HEK293T (cell line): ENCODE measurements around the gene TMEM121.

ENCODE experiments used
- CTCF ChIA-PET: fragments of 350-600 bp; formaldehyde crosslinking; extraction: SDS; loops from one replicate; lab custom pipeline; 2021; ENCODE audit warnings: antibody characterized with exemption, inconsistent platforms; lab: Yijun Ruan, JAX
- POLR2A ChIA-PET: fragments of 350-600 bp; formaldehyde crosslinking; extraction: SDS; loops from one replicate; lab custom pipeline; 2020; ENCODE audit warnings: antibody characterized with exemption, inconsistent platforms; lab: Yijun Ruan, JAX
- DNase-seq: peaks from one replicate; pipeline ENCODE4 v3.0.0; 2012; ENCODE audit warnings: mixed read lengths; ENCODE audit errors: extremely low spot score
- ARNT ChIP-seq: fragments of 450-650 bp; IDR thresholded peaks from 2 replicates; pipeline ENCODE4 v1.6.1; 2017; ENCODE audit warnings: mild to moderate bottlenecking
- BHLHE40 ChIP-seq: fragments of 450-650 bp; IDR thresholded peaks from 2 replicates; pipeline ENCODE4 v1.6.1; 2016; ENCODE audit warnings: mild to moderate bottlenecking, moderate library complexity, borderline replicate concordance
- CTBP1 ChIP-seq: fragments of 450-650 bp; IDR thresholded peaks from 2 replicates; pipeline ENCODE4 v1.6.1; 2016; ENCODE audit warnings: borderline replicate concordance
- ELF4 ChIP-seq: fragments of 450-650 bp; IDR thresholded peaks from 2 replicates; pipeline ENCODE4 v1.6.1; 2017; ENCODE audit warnings: antibody characterized with exemption
- FOXA1 ChIP-seq: fragments of 450-650 bp; IDR thresholded peaks from 2 replicates; pipeline ENCODE4 v1.6.1; 2016; ENCODE audit warnings: mild to moderate bottlenecking
- FOXK2 ChIP-seq: fragments of 450-650 bp; IDR thresholded peaks from 2 replicates; pipeline ENCODE4 v1.6.1; 2016; ENCODE audit warnings: mild to moderate bottlenecking
- FOXM1 ChIP-seq: fragments of 450-650 bp; IDR thresholded peaks from 2 replicates; pipeline ENCODE4 v1.6.1; 2017; ENCODE audit warnings: mild to moderate bottlenecking, borderline replicate concordance
- HDGF ChIP-seq: fragments of 450-650 bp; IDR thresholded peaks from 2 replicates; pipeline ENCODE4 v1.6.1; 2017; ENCODE audit warnings: antibody characterized with exemption, borderline replicate concordance
- L3MBTL2 ChIP-seq: fragments of 450-650 bp; conservative IDR thresholded peaks from 2 replicates; pipeline ENCODE4 v1.6.1; 2016; ENCODE audit warnings: mild to moderate bottlenecking
- LEF1 ChIP-seq: fragments of 450-650 bp; IDR thresholded peaks from 2 replicates; pipeline ENCODE4 v1.6.1; 2017; ENCODE audit warnings: mild to moderate bottlenecking, borderline replicate concordance
- NFRKB ChIP-seq: fragments of 450-650 bp; IDR thresholded peaks from 2 replicates; pipeline ENCODE4 v1.6.1; 2016; ENCODE audit warnings: mild to moderate bottlenecking, moderate library complexity
- SP1 ChIP-seq: fragments of 450-650 bp; IDR thresholded peaks from 2 replicates; pipeline ENCODE4 v1.6.1; 2017
- SUZ12 ChIP-seq: fragments of 450-650 bp; IDR thresholded peaks from 2 replicates; pipeline ENCODE4 v1.6.1; 2016; ENCODE audit warnings: mild to moderate bottlenecking
- TARDBP ChIP-seq: fragments of 450-650 bp; IDR thresholded peaks from 2 replicates; pipeline ENCODE4 v1.6.1; 2016
- ZNF384 ChIP-seq: fragments of 450-650 bp; IDR thresholded peaks from 2 replicates; pipeline ENCODE4 v1.6.1; 2016
- TF ChIP-seq, protein P1 (sequence below): fragments of 450-650 bp; IDR thresholded peaks from 2 replicates; pipeline ENCODE4 v1.6.1; 2016

Gene TMEM121

DNA sequence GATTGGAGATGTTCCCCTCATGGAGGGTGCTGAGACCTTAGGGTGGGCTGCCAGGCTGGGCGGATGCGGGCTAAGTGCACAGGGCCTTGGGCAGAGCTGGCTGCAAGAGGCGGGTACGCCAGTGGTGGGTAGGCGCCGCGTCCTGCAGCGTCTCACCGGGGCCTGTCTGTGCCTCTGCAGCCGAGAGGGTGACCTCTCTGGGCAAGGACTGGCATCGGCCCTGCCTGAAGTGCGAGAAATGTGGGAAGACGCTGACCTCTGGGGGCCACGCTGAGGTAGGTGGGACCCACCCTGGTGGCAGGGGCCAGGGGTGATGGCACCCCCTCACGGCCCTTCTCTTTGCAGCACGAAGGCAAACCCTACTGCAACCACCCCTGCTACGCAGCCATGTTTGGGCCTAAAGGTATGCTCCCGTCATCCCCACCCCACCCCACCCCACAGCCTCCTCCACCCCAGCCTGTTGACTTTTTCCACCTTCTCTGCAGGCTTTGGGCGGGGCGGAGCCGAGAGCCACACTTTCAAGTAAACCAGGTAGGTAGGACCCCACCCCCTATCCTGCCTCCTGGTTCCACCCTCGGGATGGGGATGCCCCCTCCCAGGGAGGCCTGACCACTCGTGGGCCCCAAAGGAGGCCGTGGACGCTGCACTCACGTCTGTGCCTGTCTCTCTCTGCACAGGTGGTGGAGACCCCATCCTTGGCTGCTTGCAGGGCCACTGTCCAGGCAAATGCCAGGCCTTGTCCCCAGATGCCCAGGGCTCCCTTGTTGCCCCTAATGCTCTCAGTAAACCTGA is 38.2 kb upstream of the TMEM121 start:
- DNase-seq: no peak
- POLR2A ChIA-PET: interaction anchor here (1.4 to 2.5 kb wide), 3 partner anchors 15 to 40 kb away, joined by 3 to 14 read pairs (median 9); no protein-coding TSS in a partner anchor
- CTCF ChIA-PET: interaction anchor here (1.3 to 3.0 kb wide), 4 partner anchors 7 to 117 kb away, joined by 5 to 38 read pairs (median 20); no protein-coding TSS in a partner anchor
- TF ChIP-seq, protein P1, sequence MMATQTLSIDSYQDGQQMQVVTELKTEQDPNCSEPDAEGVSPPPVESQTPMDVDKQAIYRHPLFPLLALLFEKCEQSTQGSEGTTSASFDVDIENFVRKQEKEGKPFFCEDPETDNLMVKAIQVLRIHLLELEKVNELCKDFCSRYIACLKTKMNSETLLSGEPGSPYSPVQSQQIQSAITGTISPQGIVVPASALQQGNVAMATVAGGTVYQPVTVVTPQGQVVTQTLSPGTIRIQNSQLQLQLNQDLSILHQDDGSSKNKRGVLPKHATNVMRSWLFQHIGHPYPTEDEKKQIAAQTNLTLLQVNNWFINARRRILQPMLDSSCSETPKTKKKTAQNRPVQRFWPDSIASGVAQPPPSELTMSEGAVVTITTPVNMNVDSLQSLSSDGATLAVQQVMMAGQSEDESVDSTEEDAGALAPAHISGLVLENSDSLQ: no peak
- no peak for TF ChIP-seq ZNF384
- no peak for TF ChIP-seq ARNT
- no peak for TF ChIP-seq HDGF
- no peak for TF ChIP-seq SP1
- no peak for TF ChIP-seq SUZ12
- no peak for TF ChIP-seq ELF4
- no peak for TF ChIP-seq CTBP1
- no peak for TF ChIP-seq FOXK2
- no peak for TF ChIP-seq FOXM1
- TF ChIP-seq NFRKB: no peak
- no peak for TF ChIP-seq LEF1
- TF ChIP-seq BHLHE40: no peak
- no peak for TF ChIP-seq FOXA1

DNA sequence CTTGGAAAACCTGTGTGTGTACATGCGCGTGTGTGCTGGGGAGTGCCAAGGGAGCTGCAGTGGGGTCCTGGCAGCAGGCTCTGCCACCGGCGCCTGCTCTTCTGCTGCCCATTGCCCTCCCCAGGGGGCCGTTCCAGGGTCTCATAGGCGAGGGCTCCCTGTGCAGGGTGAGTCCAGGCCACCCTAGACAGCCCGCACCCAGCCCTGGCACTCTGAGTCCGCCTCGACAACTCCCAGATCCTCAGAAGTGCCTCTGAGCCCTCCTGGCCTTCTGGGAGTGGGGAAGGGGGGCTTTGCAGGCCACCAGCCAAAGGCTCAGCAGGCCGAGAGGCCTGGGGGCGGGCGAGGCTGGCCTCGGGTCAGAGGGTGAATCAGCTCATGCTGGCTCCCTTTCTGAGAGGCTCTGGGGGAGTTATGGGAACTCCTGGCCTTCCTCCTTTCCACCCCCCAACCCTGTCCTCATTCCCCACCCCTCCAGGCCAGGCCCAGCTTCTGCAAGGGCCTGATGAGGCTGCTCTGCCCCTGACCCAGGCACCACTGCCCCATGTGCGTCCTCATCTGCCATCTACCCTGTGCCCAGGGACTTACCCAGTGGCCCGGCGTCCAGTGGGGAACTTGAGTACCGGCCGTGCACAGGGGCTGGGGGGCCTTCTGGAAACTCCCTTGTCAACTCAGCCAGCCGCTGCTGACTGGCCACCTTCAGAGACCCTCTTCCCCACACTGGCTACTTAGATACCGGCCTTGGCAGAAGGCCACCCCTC is 37.4 kb upstream of the TMEM121 start:
- ChIA-PET CTCF (interaction anchor here (0.6 to 3.0 kb wide), 9 partner anchors 8 to 192 kb away, joined by 3 to 38 read pairs (median 5); partner anchors contain the start of gene TMEM121), POLR2A (interaction anchor here (0.8 to 2.5 kb wide), 14 partner anchors 8 to 737 kb away, joined by 3 to 29 read pairs (median 4); partner anchors contain the start of genes BTBD6 and MTA1)
- TF ChIP-seq SUZ12 (no peak), ELF4 (no peak), L3MBTL2 (no peak), FOXA1 (no peak), BHLHE40 (no peak), TARDBP (no peak), FOXK2 (no peak), HDGF (no peak), CTBP1 (no peak), ARNT (no peak), SP1 (no peak), NFRKB (no peak)
- TF ChIP-seq, protein P1: no peak
- DNase-seq: no peak

DNA sequence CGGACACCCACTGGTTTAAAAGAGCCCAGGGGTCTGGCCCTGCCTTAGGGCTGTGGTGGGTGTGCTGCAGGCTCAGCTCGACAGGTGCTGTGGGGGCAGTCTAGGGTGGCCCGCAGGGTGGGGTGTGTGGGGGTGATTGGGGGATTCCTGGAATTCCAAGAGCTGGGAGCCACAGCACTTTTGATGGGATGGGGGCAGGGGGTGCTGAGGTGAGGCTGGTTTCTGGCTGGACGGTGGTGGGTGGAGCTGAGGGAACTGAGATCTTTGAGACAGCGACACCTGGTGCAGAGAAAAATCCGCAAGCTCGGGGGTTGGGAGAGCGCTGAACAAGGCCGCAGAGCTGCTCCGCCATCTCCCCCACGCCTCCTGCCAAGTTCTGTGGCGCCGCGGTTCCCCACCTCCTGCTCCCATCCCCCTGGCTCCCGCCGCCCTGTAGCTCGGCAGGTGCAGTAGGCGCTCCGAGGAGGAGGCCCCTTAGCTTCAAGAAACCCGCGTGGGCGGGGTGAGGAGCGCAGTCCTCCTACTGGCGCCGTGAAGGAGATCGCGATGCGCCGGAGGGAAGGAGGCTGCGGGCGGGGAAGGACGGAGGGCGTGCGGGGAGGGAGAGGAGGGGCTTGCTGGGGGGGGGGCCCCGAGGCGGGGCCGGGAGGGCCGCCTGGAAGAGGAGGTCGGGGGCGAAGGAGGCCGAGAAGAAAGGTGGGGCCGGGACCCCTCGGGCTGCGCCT is 36.7 kb upstream of the TMEM121 start:
- ChIA-PET POLR2A (interaction anchor here (0.8 to 2.5 kb wide), 14 partner anchors 9 to 737 kb away, joined by 3 to 29 read pairs (median 4); partner anchors contain the start of genes BTBD6 and MTA1), CTCF (interaction anchor here (0.6 to 3.0 kb wide), 17 partner anchors 8 to 399 kb away, joined by 3 to 38 read pairs (median 4); partner anchors contain the start of gene TMEM121)

DNA sequence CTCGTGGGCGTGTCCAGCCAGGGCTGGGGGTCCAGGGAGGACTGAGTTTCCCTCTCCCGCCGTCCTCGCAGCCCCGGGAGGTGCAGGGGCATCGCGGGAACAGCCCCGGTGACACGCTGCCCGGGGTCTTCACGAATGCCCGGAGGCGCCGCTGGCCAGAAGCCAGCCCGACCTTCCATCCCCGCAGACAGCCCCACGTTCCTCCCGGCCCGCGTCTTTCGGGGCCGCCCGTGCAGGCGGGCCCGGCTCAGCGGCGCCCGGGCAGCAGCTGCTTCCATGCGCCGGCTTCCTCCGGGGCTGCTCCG is 36.2 kb upstream of the TMEM121 start:
- no peak for DNase-seq
- CTCF ChIA-PET: interaction anchor here (0.6 to 3.0 kb wide), 14 partner anchors 9 to 400 kb away, joined by 3 to 38 read pairs (median 4); partner anchors contain the start of gene TMEM121
- POLR2A ChIA-PET: interaction anchor here (0.8 to 2.5 kb wide), 11 partner anchors 9 to 242 kb away, joined by 3 to 29 read pairs (median 5); partner anchors contain the start of genes BTBD6 and MTA1
- TF ChIP-seq SUZ12 (no peak), L3MBTL2 (0 out of 2 replicates have a peak, but pooled peaks have one; percentile 24), LEF1 (peak; percentile 69; the same call in 1 of the 2 replicates)

More for the DNA sequence above, 36.7 kb upstream of the TMEM121 start:
- peak; percentile 73 for DNase-seq
- no peak for TF ChIP-seq SP1
- peak; percentile 51; the same call in 1 of the 2 replicates for TF ChIP-seq L3MBTL2

DNA sequence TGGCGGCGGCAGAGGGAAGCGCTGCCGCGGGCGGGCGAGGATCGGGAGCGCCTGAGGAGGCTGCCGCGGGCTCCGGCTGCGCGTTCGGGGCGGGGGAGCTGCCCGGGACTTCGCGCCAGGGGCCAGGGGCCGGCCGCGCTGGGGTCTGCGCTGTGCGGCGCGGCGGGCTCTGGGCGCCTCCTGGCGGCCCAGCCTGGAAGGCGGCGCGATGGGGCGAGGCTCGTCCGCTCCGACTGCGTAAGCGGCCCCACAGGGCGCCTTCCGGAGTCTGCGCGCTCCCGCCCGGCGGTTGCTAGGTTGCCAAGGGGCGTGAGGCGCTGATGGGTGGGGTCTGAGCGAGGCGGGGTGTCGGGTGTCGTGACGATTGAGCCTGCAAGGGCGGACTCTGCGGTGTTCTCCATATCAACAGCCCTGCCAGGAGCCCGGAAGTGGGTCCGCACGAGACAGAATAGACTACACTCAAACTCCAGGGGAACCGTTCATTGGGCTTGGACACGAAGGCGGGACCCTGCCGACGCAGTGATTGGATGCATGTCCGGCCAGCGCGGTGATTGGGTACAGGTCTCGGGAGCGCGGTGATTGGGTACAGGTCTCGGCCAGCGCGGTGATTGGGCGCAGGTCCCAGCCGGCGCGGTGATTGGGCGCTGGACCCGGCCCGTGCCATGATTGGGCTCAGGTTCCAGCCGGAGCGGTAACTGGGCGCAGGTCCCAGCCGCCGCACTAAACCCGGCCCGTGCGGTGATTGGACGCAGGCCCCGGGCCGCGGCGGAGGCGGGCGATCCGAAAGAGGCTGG is 35.6 kb upstream of the TMEM121 start, which contains the start of gene TEDC1:
Gene TEDC1 (plus strand): TSS at position 675 of the 794 bp plus-strand sequence. CDS start 130 bp downstream, outside the sequence.
- ChIA-PET CTCF (interaction anchor here (0.6 to 3.0 kb wide), 9 partner anchors 9 to 149 kb away, joined by 3 to 38 read pairs (median 4); no protein-coding TSS in a partner anchor), POLR2A (interaction anchor here (1.2 to 2.5 kb wide), 7 partner anchors 10 to 120 kb away, joined by 4 to 29 read pairs (median 7); partner anchors contain the start of gene MTA1)
- DNase-seq: peak; percentile 91
- TF ChIP-seq TARDBP: no peak
- peak; percentile 51; the same call in 1 of the 2 replicates for TF ChIP-seq ELF4
- TF ChIP-seq NFRKB: no peak
- no peak for TF ChIP-seq SUZ12
- TF ChIP-seq LEF1: peak; percentile 63; the same call in 1 of the 2 replicates
- TF ChIP-seq ZNF384: no peak
- no peak for TF ChIP-seq FOXK2
- TF ChIP-seq BHLHE40: no peak
- no peak for TF ChIP-seq SP1
- 0 out of 2 replicates have a peak, but pooled peaks have one; percentile 36 for TF ChIP-seq HDGF
- TF ChIP-seq, protein P1: peak; percentile 77; the same call in 1 of the 2 replicates
- TF ChIP-seq ARNT: 0 out of 2 replicates have a peak, but pooled peaks have one; percentile 20
- no peak; the same call in 1 of the 2 replicates for TF ChIP-seq CTBP1
- no peak for TF ChIP-seq FOXA1
- peak; percentile 48; the same call in 1 of the 2 replicates for TF ChIP-seq FOXM1
- TF ChIP-seq L3MBTL2: no peak
